Measurements from ENCODE around the gene PXMP4.
A peak's percentile ranks its signal among the peaks of the same experiment; 100 is the strongest.

PXMP4 gene

GRCh38 chr20:33681288-33681687 lies 38.8 kb downstream of the PXMP4 start:
- DNase-seq, result no peak

- no peak for DNase-seq
Measured at GRCh38 chr20:33680686-33681085, 39.4 kb downstream of the PXMP4 start.

- DNase-seq, result peak; percentile 68
Measured at GRCh38 chr20:33679758-33680485, 40.2 kb downstream of the PXMP4 start.

GRCh38 chr20:33677991-33678702 lies 42.0 kb downstream of the PXMP4 start:
- no peak for DNase-seq

GRCh38 chr20:33676652-33677645 lies 43.2 kb downstream of the PXMP4 start:
- DNase-seq, result no peak

- DNase-seq, result no peak
Measured at GRCh38 chr20:33676121-33676520, 44.0 kb downstream of the PXMP4 start.

- DNase-seq, result no peak
Measured at GRCh38 chr20:33675136-33675959, 44.8 kb downstream of the PXMP4 start.

- DNase-seq, result peak; percentile 71
Measured at GRCh38 chr20:33674294-33675135, 45.6 kb downstream of the PXMP4 start, which contains the start of gene NECAB3. Gene NECAB3 (minus strand): TSS chr20:33674428. CDS start chr20:33674352, 76 bp downstream.

- no peak for DNase-seq
Measured at GRCh38 chr20:33673410-33674293, 46.5 kb downstream of the PXMP4 start.

GRCh38 chr20:33673114-33673409 lies 47.0 kb downstream of the PXMP4 start:
- DNase-seq, result no peak

GRCh38 chr20:33672426-33673113 lies 47.5 kb downstream of the PXMP4 start:
- DNase-seq, result no peak

- DNase-seq, result no peak
Measured at GRCh38 chr20:33671573-33672288, 48.4 kb downstream of the PXMP4 start.

- no peak for DNase-seq
Measured at GRCh38 chr20:33670715-33671499, 49.2 kb downstream of the PXMP4 start.

- no peak for DNase-seq
Measured at GRCh38 chr20:33669873-33670640, 50.1 kb downstream of the PXMP4 start.

GRCh38 chr20:33669224-33669623 lies 50.9 kb downstream of the PXMP4 start:
- no peak for DNase-seq

GRCh38 chr20:33668466-33669155 lies 51.5 kb downstream of the PXMP4 start:
- DNase-seq, result no peak

Data from CD4-positive, alpha-beta T cell treated with Interleukin-10 for 1 hour (primary cell).